Skeletal muscle satellite cell (primary cell): ENCODE data around the gene OSBPL5.

ENCODE experiments used
- H3K27me3 ChIP-seq: 2 replicates; pipeline ENCODE4 v1.7.0; 2013; ENCODE audit warnings: low read length; ENCODE audit not compliant: control insufficient read depth, insufficient read depth
- H3K36me3 ChIP-seq: 2 replicates; pipeline ENCODE4 v1.7.0; 2013; ENCODE audit warnings: mild to moderate bottlenecking, control low read depth, low read length; ENCODE audit not compliant: insufficient read depth
- H3K4me1 ChIP-seq: 2 replicates; pipeline ENCODE4 v1.7.0; 2013; ENCODE audit warnings: low read length; ENCODE audit not compliant: control insufficient read depth, insufficient read depth
- H3K4me2 ChIP-seq: 2 replicates; pipeline ENCODE4 v1.7.0; 2013; ENCODE audit warnings: mild to moderate bottlenecking, low read length
- H3K4me3 ChIP-seq: 2 replicates; pipeline ENCODE4 v1.7.0; 2013; ENCODE audit warnings: low read length
- H3K9ac ChIP-seq: 2 replicates; pipeline ENCODE4 v1.7.0; 2013; ENCODE audit warnings: mild to moderate bottlenecking, low read depth, low read length, moderate library complexity
- H3K9me3 ChIP-seq: replicated peaks from 2 replicates; pipeline ENCODE4 v1.7.0; 2013; ENCODE audit warnings: mild to moderate bottlenecking, control low read depth, low read length

Gene OSBPL5

DNA sequence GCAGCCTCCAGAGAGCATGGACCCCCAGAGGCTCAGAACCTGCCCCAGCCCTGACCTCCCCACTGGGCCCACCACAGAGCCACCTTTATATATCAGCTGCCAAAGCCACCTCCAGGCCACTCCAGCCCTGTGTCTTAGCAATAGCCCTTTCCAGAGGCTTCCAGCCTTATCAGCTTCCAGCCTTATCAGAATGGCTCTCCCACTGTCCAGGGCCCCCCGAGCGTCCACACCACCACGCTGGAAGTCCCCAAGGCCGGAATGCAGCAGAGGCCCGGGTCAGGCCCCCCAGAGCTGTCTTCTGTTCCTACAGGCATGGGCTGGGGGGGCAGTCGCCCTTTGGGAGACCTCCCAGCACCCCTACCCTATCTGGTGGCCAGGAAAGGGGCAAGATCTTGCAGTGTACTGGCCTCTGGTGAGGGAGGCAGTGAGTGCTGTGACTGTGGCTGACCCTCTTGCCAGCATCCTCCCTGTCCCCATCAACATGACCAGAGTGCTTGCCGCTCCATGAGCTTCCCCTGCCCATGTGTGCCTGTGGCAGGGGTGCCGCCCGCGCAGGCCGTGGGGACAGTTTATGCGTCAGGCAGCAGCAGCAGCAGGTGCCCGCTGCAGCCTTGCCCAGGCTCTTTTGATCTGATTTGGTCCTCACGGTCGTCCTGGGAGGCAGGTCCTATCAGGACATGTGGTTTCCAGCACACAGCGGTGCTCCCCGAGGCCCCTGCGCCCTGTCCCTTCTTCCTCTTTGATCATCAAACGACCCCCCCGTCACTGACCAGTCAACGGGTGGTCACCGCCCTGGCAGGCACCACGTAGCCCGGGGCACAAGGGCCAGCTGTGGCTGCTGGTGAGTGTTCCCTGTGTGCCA is 15.9 kb downstream of the OSBPL5 start:
- Histone ChIP-seq H3K36me3 (peaks cover 8% of the 10 kb centered on the region), H3K4me2 (no peak overlapping the region), H3K4me1 (peaks cover 36% of the 10 kb centered on the region), H3K9me3 (no peaks in the 10 kb centered on the region), H3K4me3 (no peak overlapping the region), H3K9ac (no peak overlapping the region), H3K27me3 (no peaks in the 10 kb centered on the region)

DNA sequence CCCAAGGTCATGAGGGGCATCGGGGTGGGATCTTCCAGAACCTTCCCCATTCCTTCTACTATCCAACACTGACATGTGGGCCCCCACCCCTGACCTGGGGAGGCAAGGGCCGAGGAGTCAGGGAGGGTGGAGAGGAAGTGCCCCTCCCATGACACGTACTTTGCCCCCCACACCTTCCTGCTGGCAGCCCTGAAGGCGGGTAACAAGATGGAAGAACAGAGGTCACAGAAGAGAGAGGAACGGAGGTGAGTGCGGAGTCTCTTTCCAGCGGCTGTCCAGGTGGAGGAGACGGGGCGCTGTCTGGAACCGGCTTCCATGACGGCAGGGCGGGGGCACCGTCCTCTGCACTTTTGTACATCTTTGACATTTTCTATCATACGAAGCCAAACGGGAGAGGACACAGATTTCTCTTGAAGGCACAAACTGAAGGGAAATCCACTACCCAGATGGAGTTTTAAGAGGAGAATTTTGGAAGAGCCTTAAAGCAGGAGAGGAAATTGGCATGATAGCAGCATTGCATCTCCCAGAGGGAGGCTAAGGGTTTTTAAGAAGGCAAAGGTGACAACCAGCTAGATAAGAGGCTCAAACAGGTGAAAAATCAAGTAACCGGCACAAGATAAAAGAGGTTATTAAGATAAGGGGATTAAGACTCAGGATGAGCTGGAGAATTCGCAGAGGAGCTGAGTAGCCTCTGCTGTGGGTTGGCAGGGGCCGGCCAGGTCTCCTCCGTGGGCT is 16.7 kb downstream of the OSBPL5 start:
- Histone ChIP-seq H3K36me3 (peaks cover 8% of the 10 kb centered on the region), H3K9me3 (no peaks in the 10 kb centered on the region), H3K4me3 (no peak overlapping the region), H3K27me3 (no peaks in the 10 kb centered on the region), H3K9ac (no peak overlapping the region), H3K4me1 (peaks cover 28% of the 10 kb centered on the region), H3K4me2 (no peak overlapping the region)

- Histone ChIP-seq H3K36me3 (peaks cover 8% of the 10 kb centered on the region), H3K4me1 (peaks cover 20% of the 10 kb centered on the region), H3K9ac (peak overlapping the region; percentile 48)
Observed at GRCh38 chr11:3147626-3148025, 17.5 kb downstream of the OSBPL5 start.

GRCh38 chr11:3147257-3147619 is 17.9 kb downstream of the OSBPL5 start:
- H3K4me1 ChIP-seq, result peaks cover 18% of the 10 kb centered on the region
- no peaks in the 10 kb centered on the region for H3K9me3 ChIP-seq
- peaks cover 5% of the 10 kb centered on the region for H3K36me3 ChIP-seq
- no peaks in the 10 kb centered on the region for H3K27me3 ChIP-seq
- H3K4me2 ChIP-seq, result peak overlapping the region; percentile 59
- no peak overlapping the region for H3K4me3 ChIP-seq
- H3K9ac ChIP-seq, result peak overlapping the region; percentile 48

More at GRCh38 chr11:3147626-3148025, 17.5 kb downstream of the OSBPL5 start:
- Histone ChIP-seq H3K4me2 (peak overlapping the region; percentile 59), H3K9me3 (no peaks in the 10 kb centered on the region), H3K4me3 (no peak overlapping the region), H3K27me3 (no peaks in the 10 kb centered on the region)

DNA sequence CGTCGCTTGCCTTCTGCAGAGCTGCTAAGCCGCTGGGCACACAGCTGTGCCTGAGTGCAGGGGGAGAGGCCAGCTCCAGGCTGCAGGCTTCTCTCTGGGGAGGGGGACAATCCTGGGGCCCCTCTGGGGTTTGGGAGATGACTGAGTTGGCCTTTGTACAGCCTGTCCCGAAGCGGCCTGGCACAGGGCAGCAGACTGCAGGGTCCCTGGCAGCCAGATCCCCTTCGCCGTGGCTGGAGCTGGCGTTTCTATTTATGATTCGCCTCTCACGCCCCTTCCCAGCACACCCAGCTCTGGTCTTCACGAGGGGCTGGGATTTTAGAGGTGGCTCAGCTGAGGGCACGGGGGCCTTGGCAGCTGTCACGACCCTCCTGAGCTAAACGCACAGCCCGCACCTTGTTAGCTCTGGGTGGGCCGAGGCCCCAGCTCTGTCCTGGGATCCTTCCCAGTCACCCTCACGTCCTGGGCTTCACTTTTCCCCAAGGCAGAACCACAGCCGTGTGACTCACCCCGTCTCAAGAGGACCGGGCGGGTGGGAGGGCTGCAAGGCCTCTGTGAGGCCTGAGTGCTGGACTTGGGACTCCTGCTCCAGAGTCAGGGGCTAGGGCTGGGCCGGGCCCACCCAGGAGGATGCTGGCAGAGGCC is 18.4 kb downstream of the OSBPL5 start:
- Histone ChIP-seq H3K27me3 (no peaks in the 10 kb centered on the region), H3K4me2 (peak overlapping the region; percentile 59), H3K4me3 (no peak overlapping the region), H3K9ac (peak overlapping the region; percentile 48), H3K4me1 (peaks cover 18% of the 10 kb centered on the region), H3K36me3 (peaks cover under 1% of the 10 kb centered on the region), H3K9me3 (no peaks in the 10 kb centered on the region)

GRCh38 chr11:3145206-3145520 is 19.9 kb downstream of the OSBPL5 start:
- H3K9ac ChIP-seq, result no peak overlapping the region
- H3K9me3 ChIP-seq, result no peaks in the 10 kb centered on the region
- H3K36me3 ChIP-seq, result no peaks in the 10 kb centered on the region
- no peak overlapping the region for H3K4me2 ChIP-seq
- no peak overlapping the region for H3K4me3 ChIP-seq
- H3K27me3 ChIP-seq, result no peaks in the 10 kb centered on the region
- peaks cover 18% of the 10 kb centered on the region for H3K4me1 ChIP-seq

GRCh38 chr11:3144296-3145205 is 20.6 kb downstream of the OSBPL5 start:
- H3K9ac ChIP-seq, result no peak overlapping the region

DNA sequence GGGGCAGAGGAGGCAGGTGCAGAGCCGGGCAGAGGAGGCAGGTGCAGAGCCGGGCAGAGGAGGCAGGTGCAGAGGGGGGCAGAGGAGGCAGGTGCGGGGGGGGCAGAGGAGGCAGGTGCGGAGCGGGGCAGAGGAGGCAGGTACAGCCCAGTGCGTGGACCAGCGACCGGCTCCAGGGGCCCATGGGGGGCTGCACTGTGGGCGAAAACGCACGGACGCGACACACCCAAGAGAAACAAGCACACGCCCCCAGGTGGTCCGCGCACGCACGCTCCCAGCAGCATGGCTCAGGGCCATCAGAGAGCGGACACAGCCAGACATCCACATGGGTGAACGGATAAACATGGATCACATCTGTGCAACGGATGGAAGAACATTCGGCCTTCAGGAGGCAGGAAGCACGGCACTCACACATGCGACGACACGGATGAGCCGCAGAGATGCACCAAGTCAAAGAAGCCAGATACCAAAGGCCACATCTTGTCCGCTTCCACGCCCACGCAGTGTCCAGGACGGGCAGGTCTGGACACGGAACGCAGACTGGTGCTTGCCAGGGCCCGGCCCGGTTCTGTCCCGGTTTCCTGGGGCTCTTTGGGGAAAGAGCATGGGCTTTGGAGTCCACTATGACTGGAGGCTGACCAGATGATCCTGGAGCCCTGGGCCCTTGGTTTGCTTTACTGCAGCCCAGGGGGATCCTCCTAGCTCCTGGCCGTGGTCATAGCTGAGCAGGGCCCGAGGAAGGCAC is 21.8 kb downstream of the OSBPL5 start:
- Histone ChIP-seq H3K4me2 (no peak overlapping the region), H3K27me3 (no peaks in the 10 kb centered on the region), H3K9ac (no peak overlapping the region), H3K4me3 (no peak overlapping the region), H3K9me3 (no peaks in the 10 kb centered on the region), H3K36me3 (no peaks in the 10 kb centered on the region), H3K4me1 (peaks cover 18% of the 10 kb centered on the region)

More at GRCh38 chr11:3144296-3145205, 20.6 kb downstream of the OSBPL5 start:
- H3K4me2 ChIP-seq, result no peak overlapping the region
- no peaks in the 10 kb centered on the region for H3K36me3 ChIP-seq
- no peaks in the 10 kb centered on the region for H3K9me3 ChIP-seq
- H3K4me3 ChIP-seq, result no peak overlapping the region
- peaks cover 18% of the 10 kb centered on the region for H3K4me1 ChIP-seq
- no peaks in the 10 kb centered on the region for H3K27me3 ChIP-seq

GRCh38 chr11:3140291-3140603 is 24.9 kb downstream of the OSBPL5 start:
- Histone ChIP-seq H3K36me3 (no peaks in the 10 kb centered on the region), H3K4me3 (no peak overlapping the region), H3K4me2 (no peak overlapping the region), H3K9me3 (no peaks in the 10 kb centered on the region), H3K27me3 (no peaks in the 10 kb centered on the region), H3K4me1 (no peaks in the 10 kb centered on the region), H3K9ac (no peak overlapping the region)

DNA sequence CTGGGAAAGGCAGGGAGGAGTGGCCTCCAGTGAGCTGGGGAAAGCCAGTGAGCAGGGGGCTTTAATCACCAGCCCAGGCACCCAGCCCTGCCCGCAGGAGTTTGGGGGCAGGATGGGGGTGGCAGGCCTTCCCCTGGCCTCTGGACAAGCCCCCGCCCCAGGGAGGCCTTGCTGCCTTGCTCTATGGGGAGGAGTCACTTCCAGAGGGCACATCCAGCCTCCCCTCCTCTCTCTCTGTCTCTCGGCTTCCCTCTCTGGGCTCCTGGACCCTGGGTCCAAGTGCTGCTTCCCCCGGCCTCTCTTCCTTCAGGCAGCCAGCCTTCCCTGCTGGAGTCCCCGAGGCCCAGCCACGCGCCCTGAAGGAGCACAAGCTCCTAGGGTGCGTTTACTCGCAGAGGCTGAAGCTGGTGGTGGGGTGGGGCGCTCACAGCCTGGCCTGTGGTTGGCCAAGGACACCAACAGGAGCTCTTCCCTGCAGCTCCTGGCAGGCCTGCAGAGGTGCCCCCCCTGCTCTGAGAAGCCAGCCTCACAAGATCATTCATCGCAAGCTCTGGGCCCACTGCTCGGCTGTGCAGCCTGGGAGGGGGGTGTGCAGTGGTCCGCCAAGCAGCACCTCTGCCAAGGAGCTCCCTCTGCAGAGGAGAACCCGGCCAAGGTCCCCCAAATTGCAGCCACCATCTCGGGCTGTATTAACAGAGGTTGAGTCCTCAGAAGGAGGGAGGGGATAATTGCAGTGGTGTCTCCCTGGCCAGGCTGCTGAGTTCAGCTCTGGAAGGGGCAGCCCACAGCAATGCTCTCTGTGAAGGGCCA is 25.4 kb downstream of the OSBPL5 start:
- Histone ChIP-seq H3K4me1 (no peaks in the 10 kb centered on the region), H3K36me3 (no peaks in the 10 kb centered on the region), H3K9me3 (no peaks in the 10 kb centered on the region), H3K4me2 (no peak overlapping the region), H3K27me3 (no peaks in the 10 kb centered on the region), H3K9ac (no peak overlapping the region), H3K4me3 (no peak overlapping the region)
